ENCODE data around the gene PBRM1. TPM values are rescaled to one million over a fixed set of nuclear protein-coding genes. Genes with fewer than 3 reads are reported as not detected.

The PBRM1 gene
- total and polyA plus RNA-seq, 2 donors (not counting 1 experiment from before 2014, with no cell fraction given): 16.8 to 85.9 TPM

DNA sequence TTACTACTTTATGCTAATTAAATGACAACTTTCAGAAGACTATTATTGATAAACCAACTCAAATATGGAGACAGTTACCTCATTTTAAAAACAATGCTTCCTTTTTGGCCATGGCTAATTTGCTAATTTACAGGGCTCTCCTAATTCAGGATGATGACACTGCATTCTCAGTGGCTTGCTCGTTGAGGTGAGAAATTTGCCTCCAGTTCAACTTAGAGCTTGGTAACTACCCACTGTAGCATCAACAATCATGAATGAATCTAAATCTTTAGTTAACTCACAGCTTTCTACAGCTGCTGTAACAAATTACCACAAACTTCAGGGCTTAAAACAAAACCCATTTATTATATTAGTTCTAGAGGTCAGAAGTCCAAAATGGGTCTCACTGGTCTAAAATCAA lies 14.0 kb downstream of the PBRM1 start:
- WGBS (ENCODE audit: insufficient coverage): 75% methylated on average over 1 of the region's 1 CpG
- DNase-seq (no peak), ATAC-seq (ENCODE audit: low read depth) (no peak)
- TF ChIP-seq, protein P1, sequence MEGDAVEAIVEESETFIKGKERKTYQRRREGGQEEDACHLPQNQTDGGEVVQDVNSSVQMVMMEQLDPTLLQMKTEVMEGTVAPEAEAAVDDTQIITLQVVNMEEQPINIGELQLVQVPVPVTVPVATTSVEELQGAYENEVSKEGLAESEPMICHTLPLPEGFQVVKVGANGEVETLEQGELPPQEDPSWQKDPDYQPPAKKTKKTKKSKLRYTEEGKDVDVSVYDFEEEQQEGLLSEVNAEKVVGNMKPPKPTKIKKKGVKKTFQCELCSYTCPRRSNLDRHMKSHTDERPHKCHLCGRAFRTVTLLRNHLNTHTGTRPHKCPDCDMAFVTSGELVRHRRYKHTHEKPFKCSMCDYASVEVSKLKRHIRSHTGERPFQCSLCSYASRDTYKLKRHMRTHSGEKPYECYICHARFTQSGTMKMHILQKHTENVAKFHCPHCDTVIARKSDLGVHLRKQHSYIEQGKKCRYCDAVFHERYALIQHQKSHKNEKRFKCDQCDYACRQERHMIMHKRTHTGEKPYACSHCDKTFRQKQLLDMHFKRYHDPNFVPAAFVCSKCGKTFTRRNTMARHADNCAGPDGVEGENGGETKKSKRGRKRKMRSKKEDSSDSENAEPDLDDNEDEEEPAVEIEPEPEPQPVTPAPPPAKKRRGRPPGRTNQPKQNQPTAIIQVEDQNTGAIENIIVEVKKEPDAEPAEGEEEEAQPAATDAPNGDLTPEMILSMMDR (IDR thresholded peaks at IDR 0.05): no peak
- no peak for TF ChIP-seq EZH2 (IDR thresholded peaks at IDR 0.05; ENCODE audit: borderline replicate concordance, insufficient read depth, low read depth, low read length, poor library complexity, severe bottlenecking)
- Histone ChIP-seq H3K27me3 (replicated peaks in 1 of 4; ENCODE audit: control extremely low read depth in 1 of 4, control insufficient read depth in 3 of 4, insufficient read depth in 4 of 4, low read length in 3 of 4) (no peaks in the 10 kb centered on the region), H3K36me3 (replicated peaks in 1 of 2; ENCODE audit: control extremely low read depth in 1 of 2, control insufficient read depth in 1 of 2, extremely low read depth in 1 of 2, insufficient read depth in 2 of 2, low read length in 1 of 2) (peaks cover 22 to 36% of the 10 kb centered on the region in 2 experiments), H3K4me2 (replicated peaks; ENCODE audit: low read depth, low read length, poor library complexity, severe bottlenecking) (no peak overlapping the region), H3K4me3 (ENCODE audit: control extremely low read depth in 1 of 5, extremely low read depth in 1 of 5, insufficient read depth in 1 of 5, low read depth in 2 of 5, low read length in 4 of 5) (no peak overlapping the region), H3K27ac (ENCODE audit: low read length in 2 of 2) (no peak overlapping the region), H3K9me3 (ENCODE audit: control extremely low read depth in 1 of 3, control insufficient read depth in 2 of 3, insufficient read depth in 1 of 3, low read length in 2 of 3) (no peaks in the 10 kb centered on the region), H3K9ac (ENCODE audit: low read length) (no peak overlapping the region), H4K20me1 (ENCODE audit: control insufficient read depth, insufficient read depth, low read length, poor library complexity, severe bottlenecking) (peaks cover 4% of the 10 kb centered on the region), H3K4me1 (ENCODE audit: control insufficient read depth in 2 of 2, insufficient read depth in 2 of 2, low read length in 2 of 2) (no peaks in the 10 kb centered on the region), H3K79me2 (ENCODE audit: control insufficient read depth, insufficient read depth, low read length) (peaks cover 33% of the 10 kb centered on the region), H2AFZ (ENCODE audit: insufficient read depth, low read depth, low read length, poor library complexity, severe bottlenecking) (no peak overlapping the region)
- Mint-ChIP-seq H3K27ac (no peak overlapping the region), H3K4me3 (no peak overlapping the region), H3K4me1 (peaks cover 14% of the 10 kb centered on the region), H3K9me3 (ENCODE audit: insufficient read depth) (no peaks in the 10 kb centered on the region), H3K27me3 (no peaks in the 10 kb centered on the region)
- CTCF ChIA-PET: no interaction called here
- intact Hi-C loops (cut with micrococcal nuclease): no loop called here
- POLR2A ChIA-PET: no interaction called here

DNA sequence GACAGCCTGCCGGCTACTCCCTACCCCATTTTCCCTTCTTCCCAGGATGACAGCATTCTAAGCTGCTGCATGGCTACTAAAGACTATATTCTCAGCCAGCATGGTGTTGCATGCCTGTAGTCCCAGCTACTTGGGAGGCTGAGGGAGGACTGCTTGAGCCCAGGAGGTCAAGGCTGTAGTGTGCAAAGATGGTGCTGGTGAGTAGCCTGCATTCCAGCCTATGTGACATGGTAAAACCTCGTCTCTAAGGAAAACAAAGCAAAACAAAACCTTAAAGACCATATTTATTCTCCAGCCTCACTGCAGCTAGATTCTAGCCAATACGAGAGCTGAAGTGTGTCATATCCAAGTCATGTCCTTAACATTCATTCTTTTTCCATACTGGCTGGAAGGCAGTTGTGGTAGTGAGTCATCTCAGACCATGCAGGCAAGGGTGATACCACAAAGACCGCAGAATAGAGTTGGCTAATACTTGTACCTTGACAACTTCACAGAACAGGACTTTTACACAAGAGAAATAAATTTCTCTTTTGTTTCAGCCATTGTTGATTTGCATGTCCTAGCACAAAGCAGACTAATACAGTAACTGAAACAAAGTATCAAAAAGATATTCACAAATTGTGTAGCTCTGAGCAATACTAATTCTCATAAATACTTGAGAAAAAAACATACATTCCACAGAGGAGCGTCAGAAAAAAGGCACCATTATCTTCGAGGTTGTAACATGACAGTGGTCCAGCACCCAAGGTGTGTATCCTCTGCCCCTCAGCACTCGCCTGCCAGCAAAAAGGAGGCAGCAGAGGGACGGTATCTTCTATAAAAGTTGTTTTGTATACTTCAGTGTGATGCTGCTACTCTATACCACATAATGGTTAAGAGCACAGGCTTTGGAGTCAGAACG lies 14.8 kb downstream of the PBRM1 start:
- H3K27ac Mint-ChIP-seq: no peak overlapping the region
- WGBS (ENCODE audit: insufficient coverage): 80% methylated on average over 2 of the region's 9 CpGs
- H3K4me3 Mint-ChIP-seq: no peak overlapping the region

More for the DNA sequence above, 14.8 kb downstream of the PBRM1 start:
- Histone ChIP-seq H3K4me2 (replicated peaks; ENCODE audit: low read depth, low read length, poor library complexity, severe bottlenecking) (no peak overlapping the region), H2AFZ (ENCODE audit: insufficient read depth, low read depth, low read length, poor library complexity, severe bottlenecking) (no peak overlapping the region), H3K27me3 (replicated peaks in 1 of 4; ENCODE audit: control extremely low read depth in 1 of 4, control insufficient read depth in 3 of 4, insufficient read depth in 4 of 4, low read length in 3 of 4) (no peaks in the 10 kb centered on the region), H4K20me1 (ENCODE audit: control insufficient read depth, insufficient read depth, low read length, poor library complexity, severe bottlenecking) (peaks cover 4% of the 10 kb centered on the region), H3K36me3 (replicated peaks in 1 of 2; ENCODE audit: control extremely low read depth in 1 of 2, control insufficient read depth in 1 of 2, extremely low read depth in 1 of 2, insufficient read depth in 2 of 2, low read length in 1 of 2) (peaks cover 22 to 34% of the 10 kb centered on the region in 2 experiments), H3K4me1 (ENCODE audit: control insufficient read depth in 2 of 2, insufficient read depth in 2 of 2, low read length in 2 of 2) (no peaks in the 10 kb centered on the region), H3K27ac (ENCODE audit: low read length in 2 of 2) (no peak overlapping the region), H3K79me2 (ENCODE audit: control insufficient read depth, insufficient read depth, low read length) (peaks cover 29% of the 10 kb centered on the region), H3K4me3 (ENCODE audit: control extremely low read depth in 1 of 5, extremely low read depth in 1 of 5, insufficient read depth in 1 of 5, low read depth in 2 of 5, low read length in 4 of 5) (no peak overlapping the region), H3K9ac (ENCODE audit: low read length) (no peak overlapping the region), H3K9me3 (ENCODE audit: control extremely low read depth in 1 of 3, control insufficient read depth in 2 of 3, insufficient read depth in 1 of 3, low read length in 2 of 3) (no peaks in the 10 kb centered on the region)
- ChIA-PET CTCF (no interaction called here), POLR2A (no interaction called here)
- TF ChIP-seq, protein P1 (IDR thresholded peaks at IDR 0.05): no peak
- no peak for TF ChIP-seq EZH2 (IDR thresholded peaks at IDR 0.05; ENCODE audit: borderline replicate concordance, insufficient read depth, low read depth, low read length, poor library complexity, severe bottlenecking)
- Mint-ChIP-seq H3K4me1 (peaks cover 14% of the 10 kb centered on the region), H3K27me3 (no peaks in the 10 kb centered on the region), H3K9me3 (ENCODE audit: insufficient read depth) (no peaks in the 10 kb centered on the region)
- ATAC-seq (ENCODE audit: low read depth): no peak
- intact Hi-C loops (cut with micrococcal nuclease): no loop called here
- DNase-seq: no peak
